ENCODE measurements around the gene PIK3C2G. TPM values are rescaled to one million over a fixed set of nuclear protein-coding genes. Genes with fewer than 3 reads are reported as not detected.

Gene PIK3C2G
- polyA plus RNA-seq, 1 of the 3 experiments (the other 2 are of a cell fraction), result 0.02 TPM

DNA sequence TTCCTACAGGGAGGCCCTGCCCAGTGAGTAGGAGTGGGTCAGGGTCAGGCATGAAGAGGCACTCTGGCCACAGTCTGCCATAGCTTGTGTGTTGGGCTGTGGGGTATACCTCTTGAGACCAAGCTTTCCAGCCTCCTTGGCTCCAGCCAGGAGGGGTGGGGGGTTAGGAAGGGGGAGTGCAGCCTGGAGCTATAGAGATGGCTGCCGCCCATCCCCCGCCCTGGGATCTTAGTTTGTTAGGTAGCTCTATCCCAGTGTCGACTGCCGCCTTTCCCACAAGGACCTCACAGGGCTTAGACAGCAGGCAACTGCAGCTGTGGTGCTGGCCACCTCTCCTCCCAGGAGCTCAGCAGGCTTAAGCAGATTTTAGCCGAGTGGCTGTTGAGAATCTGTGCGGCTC lies 260.1 kb downstream of the PIK3C2G start:
- no peak overlapping the region for H3K4me3 ChIP-seq (ENCODE audit: low read depth in 2 of 2, low read length in 1 of 2)
- no peaks in the 10 kb centered on the region for H3K79me2 ChIP-seq (ENCODE audit: insufficient read depth)
- WGBS (ENCODE audit: low lambda C conversion rate), result 79% methylated on average over 2 of the region's 6 CpGs
- CTCF ChIA-PET, result no interaction called here
- H2AFZ ChIP-seq (ENCODE audit: low read depth), result no peak overlapping the region
- H3K9me3 ChIP-seq, result no peaks in the 10 kb centered on the region
- H3F3A ChIP-seq (replicated peaks; ENCODE audit: insufficient read depth), result no peaks in the 10 kb centered on the region
- H3K9ac ChIP-seq, result no peak overlapping the region
- H3K36me3 ChIP-seq (replicated peaks in 1 of 2; ENCODE audit: control insufficient read depth in 1 of 2, insufficient read depth in 2 of 2, low read length in 1 of 2), result no peaks in the 10 kb centered on the region
- no peaks in the 10 kb centered on the region for H3K9me2 ChIP-seq
- TF ChIP-seq NFIC (IDR thresholded peaks at IDR 0.05; ENCODE audit: borderline replicate concordance) (no peak), POLR2AphosphoS5 (IDR thresholded peaks at IDR 0.05; ENCODE audit: low read depth, low read length) (no peak), RAD21 (IDR thresholded peaks at IDR 0.05; ENCODE audit: low read length) (no peak), SMC3 (IDR thresholded peaks at IDR 0.05; ENCODE audit: low read depth, low read length) (no peak), RXRA (IDR thresholded peaks at IDR 0.05; ENCODE audit: borderline replicate concordance, low read depth) (no peak), JUND (IDR thresholded peaks at IDR 0.05) (no peak), EZH2phosphoT487 (IDR thresholded peaks at IDR 0.05; ENCODE audit: borderline replicate concordance, low read depth) (no peak), GABPA (IDR thresholded peaks at IDR 0.05; ENCODE audit: low read depth) (no peak), TCF12 (IDR thresholded peaks at IDR 0.05) (no peak), ELF1 (IDR thresholded peaks at IDR 0.05) (no peak), RFX5 (IDR thresholded peaks at IDR 0.05; ENCODE audit: low read length) (no peak), SIN3A (IDR thresholded peaks at IDR 0.05; ENCODE audit: borderline replicate concordance, low read depth, low read length) (no peak), FOXJ3 (CRISPR knock-in tag; IDR thresholded peaks at IDR 0.05) (no peak), NRF1 (IDR thresholded peaks at IDR 0.05; ENCODE audit: low read depth, low read length) (no peak), FOSL2 (IDR thresholded peaks at IDR 0.05; ENCODE audit: borderline replicate concordance, low read depth) (no peak)
- TF ChIP-seq, protein P1, sequence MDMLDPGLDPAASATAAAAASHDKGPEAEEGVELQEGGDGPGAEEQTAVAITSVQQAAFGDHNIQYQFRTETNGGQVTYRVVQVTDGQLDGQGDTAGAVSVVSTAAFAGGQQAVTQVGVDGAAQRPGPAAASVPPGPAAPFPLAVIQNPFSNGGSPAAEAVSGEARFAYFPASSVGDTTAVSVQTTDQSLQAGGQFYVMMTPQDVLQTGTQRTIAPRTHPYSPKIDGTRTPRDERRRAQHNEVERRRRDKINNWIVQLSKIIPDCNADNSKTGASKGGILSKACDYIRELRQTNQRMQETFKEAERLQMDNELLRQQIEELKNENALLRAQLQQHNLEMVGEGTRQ (IDR thresholded peaks at IDR 0.05; ENCODE audit: borderline replicate concordance, low read depth, low read length), result no peak
- TF ChIP-seq, protein P2, sequence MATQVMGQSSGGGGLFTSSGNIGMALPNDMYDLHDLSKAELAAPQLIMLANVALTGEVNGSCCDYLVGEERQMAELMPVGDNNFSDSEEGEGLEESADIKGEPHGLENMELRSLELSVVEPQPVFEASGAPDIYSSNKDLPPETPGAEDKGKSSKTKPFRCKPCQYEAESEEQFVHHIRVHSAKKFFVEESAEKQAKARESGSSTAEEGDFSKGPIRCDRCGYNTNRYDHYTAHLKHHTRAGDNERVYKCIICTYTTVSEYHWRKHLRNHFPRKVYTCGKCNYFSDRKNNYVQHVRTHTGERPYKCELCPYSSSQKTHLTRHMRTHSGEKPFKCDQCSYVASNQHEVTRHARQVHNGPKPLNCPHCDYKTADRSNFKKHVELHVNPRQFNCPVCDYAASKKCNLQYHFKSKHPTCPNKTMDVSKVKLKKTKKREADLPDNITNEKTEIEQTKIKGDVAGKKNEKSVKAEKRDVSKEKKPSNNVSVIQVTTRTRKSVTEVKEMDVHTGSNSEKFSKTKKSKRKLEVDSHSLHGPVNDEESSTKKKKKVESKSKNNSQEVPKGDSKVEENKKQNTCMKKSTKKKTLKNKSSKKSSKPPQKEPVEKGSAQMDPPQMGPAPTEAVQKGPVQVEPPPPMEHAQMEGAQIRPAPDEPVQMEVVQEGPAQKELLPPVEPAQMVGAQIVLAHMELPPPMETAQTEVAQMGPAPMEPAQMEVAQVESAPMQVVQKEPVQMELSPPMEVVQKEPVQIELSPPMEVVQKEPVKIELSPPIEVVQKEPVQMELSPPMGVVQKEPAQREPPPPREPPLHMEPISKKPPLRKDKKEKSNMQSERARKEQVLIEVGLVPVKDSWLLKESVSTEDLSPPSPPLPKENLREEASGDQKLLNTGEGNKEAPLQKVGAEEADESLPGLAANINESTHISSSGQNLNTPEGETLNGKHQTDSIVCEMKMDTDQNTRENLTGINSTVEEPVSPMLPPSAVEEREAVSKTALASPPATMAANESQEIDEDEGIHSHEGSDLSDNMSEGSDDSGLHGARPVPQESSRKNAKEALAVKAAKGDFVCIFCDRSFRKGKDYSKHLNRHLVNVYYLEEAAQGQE (IDR thresholded peaks at IDR 0.05; ENCODE audit: low read depth, low read length), result no peak
- TF ChIP-seq, protein P3, sequence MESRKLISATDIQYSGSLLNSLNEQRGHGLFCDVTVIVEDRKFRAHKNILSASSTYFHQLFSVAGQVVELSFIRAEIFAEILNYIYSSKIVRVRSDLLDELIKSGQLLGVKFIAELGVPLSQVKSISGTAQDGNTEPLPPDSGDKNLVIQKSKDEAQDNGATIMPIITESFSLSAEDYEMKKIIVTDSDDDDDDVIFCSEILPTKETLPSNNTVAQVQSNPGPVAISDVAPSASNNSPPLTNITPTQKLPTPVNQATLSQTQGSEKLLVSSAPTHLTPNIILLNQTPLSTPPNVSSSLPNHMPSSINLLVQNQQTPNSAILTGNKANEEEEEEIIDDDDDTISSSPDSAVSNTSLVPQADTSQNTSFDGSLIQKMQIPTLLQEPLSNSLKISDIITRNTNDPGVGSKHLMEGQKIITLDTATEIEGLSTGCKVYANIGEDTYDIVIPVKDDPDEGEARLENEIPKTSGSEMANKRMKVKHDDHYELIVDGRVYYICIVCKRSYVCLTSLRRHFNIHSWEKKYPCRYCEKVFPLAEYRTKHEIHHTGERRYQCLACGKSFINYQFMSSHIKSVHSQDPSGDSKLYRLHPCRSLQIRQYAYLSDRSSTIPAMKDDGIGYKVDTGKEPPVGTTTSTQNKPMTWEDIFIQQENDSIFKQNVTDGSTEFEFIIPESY (IDR thresholded peaks at IDR 0.05; ENCODE audit: borderline replicate concordance, low read depth), result no peak
- TF ChIP-seq, protein P4, sequence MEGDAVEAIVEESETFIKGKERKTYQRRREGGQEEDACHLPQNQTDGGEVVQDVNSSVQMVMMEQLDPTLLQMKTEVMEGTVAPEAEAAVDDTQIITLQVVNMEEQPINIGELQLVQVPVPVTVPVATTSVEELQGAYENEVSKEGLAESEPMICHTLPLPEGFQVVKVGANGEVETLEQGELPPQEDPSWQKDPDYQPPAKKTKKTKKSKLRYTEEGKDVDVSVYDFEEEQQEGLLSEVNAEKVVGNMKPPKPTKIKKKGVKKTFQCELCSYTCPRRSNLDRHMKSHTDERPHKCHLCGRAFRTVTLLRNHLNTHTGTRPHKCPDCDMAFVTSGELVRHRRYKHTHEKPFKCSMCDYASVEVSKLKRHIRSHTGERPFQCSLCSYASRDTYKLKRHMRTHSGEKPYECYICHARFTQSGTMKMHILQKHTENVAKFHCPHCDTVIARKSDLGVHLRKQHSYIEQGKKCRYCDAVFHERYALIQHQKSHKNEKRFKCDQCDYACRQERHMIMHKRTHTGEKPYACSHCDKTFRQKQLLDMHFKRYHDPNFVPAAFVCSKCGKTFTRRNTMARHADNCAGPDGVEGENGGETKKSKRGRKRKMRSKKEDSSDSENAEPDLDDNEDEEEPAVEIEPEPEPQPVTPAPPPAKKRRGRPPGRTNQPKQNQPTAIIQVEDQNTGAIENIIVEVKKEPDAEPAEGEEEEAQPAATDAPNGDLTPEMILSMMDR (IDR thresholded peaks at IDR 0.05), result no peak
- H3K27me3 ChIP-seq (ENCODE audit: insufficient read depth), result no peaks in the 10 kb centered on the region
- H3K4me1 ChIP-seq (ENCODE audit: control insufficient read depth in 1 of 2, insufficient read depth in 2 of 2, low read depth in 1 of 2, low read length in 1 of 2), result no peaks in the 10 kb centered on the region
- H4K20me1 ChIP-seq (ENCODE audit: insufficient read depth), result no peaks in the 10 kb centered on the region
- no peak overlapping the region for H3K27ac ChIP-seq (ENCODE audit: low read depth in 2 of 2, low read length in 1 of 2)
- no peak for DNase-seq
- no peak overlapping the region for H3K4me2 ChIP-seq
- POLR2A ChIA-PET, result no interaction called here

Measured in SK-N-SH (cell line).